HG03139 (cell line): ENCODE results near the gene HPN.
"Not testable (repeated sequence)": the region's sequence is repeated elsewhere in the genome, so short reads cannot be mapped to it uniquely, and the experiment has no call there.

ENCODE experiments used
- ATAC-seq: cut with Tn5 transposase; IDR thresholded peaks from one replicate; pipeline ENCODE4 v1.9.1; 2021; ENCODE audit not compliant: unreplicated experiment

Gene HPN

DNA sequence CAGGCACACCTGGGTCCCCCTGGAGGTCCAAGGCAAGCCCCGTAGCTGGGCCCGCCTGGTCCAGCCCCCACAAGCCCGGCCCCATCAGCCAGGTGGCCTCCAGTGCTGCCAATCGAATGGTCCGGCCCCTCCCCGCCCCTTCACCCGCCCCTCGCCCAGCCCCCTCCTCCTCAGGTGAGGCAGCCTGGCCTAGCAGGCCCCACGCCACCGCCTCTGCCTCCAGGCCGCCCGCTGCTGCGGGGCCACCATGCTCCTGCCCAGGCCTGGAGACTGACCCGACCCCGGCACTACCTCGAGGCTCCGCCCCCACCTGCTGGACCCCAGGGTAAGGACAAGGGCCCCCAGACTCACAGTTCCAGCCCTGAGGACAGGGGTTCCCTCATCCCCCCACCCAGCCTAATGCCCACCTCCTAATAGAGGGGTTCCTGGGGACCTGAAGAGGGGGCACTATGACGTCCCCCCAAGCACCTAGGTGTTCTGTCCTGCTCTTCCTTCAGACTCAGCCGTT, at the start of gene HPN:
HPN (plus strand) TSS at position 174 of the 508 bp plus-strand sequence. CDS start 786 bp downstream, outside the sequence.
- ATAC-seq: no peak

- ATAC-seq: not testable (repeated sequence)
These were observed 48.9 kb upstream of the HPN start for GRCh38 chr19:34992582-34992981.

DNA sequence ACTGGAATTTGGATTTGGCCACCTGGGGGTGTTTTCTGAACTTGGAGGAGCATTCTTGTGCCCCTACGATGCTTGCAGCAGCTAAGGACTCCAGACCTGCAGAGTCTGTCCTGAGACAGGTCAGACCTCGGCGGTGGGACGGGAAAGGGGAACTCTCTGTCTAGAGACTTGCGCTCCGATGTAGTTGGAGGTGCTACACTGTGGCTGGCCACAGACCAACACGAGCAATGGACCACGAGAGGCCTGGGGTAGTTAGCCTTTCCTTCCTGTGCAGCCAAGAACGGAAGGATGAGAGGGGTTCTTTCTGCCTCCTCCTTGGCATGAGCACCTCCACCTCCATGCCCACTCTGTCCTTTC, 47.3 kb upstream of the HPN start:
- ATAC-seq: no peak

GRCh38 chr19:34994643-34995541, 46.6 kb upstream of the HPN start:
- ATAC-seq: no peak

GRCh38 chr19:34995551-34995950, 46.0 kb upstream of the HPN start:
- ATAC-seq: no peak

DNA sequence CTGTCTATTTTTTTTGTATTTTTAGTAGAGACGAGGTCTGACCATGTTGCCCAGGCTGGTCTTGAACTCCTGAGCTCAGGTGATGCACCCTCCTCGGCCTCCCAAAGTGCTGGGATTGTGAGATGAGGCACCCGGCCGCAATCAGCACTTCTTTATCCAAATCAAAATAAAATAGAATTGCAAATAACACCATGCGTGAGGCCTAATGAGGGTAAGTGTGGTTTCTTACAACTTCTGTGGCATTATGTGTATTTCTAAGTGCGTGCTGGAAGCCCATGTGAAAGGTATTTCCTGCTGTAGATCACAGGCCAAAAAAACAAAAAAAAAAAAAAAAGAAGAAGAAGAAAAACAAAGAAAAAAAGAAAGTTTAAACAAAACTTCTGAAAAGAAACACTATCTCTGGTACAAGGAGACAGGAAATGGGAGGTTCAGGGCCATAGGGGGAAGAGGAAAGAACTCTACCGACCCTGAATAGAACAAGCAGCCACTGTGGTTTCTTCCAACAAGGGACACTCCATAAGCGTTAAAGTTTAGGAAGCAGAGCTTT, 44.4 kb upstream of the HPN start:
- ATAC-seq: no peak

DNA sequence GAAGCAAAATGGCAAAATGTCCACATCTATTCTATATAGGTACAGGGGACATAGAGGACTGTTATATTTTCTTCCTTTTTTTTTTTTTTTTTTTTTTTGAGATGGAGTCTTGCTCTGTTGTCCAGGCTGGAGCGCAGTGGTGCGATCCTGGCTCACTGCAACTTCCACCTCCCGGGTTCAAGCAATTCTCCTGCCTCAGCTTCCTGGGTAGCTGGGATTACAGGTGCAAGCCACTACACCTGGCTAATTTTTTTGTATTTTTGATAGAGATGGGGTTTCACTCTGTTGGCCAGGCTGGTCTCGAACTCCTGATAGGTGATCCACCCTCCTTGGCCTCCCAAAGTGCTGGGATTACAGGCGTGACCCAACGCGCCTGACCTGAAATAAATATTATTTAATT, 43.3 kb upstream of the HPN start:
- ATAC-seq: not testable (repeated sequence)

- no peak for ATAC-seq
These were observed 42.6 kb upstream of the HPN start for GRCh38 chr19:34998777-34999497.

DNA sequence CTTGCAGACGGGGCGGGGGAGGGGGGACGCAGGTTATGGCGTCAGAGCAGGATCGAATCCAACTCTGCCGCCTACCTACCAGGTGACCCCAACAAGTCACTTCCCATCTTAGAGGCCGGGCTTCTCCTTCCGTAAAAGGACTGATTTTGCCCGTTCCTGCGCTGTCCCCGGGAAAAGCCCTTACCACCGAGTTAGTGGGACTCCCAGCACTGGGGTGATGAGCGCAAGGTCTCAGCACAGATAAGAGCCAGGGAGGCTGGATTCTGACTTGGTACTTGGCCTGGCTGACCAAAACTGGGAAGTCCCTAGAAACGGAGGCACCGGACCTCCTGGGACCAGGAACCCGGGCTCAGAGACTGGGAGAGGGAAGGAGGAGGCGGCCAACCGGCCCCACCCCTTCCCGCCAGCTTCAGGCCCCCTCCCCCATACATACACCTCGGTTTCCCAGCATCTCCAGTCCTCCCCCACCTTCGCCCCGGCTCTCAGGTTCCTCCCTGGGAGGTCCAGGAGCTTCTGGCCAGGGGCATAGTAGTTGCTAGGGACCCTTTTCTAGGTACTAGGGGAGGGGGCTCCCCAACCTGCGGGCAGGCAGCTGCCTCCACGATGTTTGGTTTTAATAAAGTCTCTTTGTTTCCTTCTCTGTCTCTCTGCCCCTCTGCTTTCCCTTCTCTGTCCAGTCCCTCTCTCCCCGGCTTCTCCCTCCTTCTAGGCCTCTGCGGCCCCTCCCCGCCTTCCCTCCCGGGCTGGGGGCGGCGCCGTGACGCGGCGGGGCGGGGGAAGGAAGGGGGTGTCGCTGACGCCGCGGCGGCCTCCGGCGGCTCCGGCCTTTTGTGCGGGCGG, 41.8 kb upstream of the HPN start, which contains the start of gene GRAMD1A:
GRAMD1A (plus strand) TSS at position 826 of the 840 bp plus-strand sequence. CDS start 156 bp downstream, outside the sequence.
- peak; percentile 49 for ATAC-seq

GRCh38 chr19:35000338-35000646, 41.2 kb upstream of the HPN start:
- ATAC-seq: no peak

GRCh38 chr19:35000647-35001501, 40.6 kb upstream of the HPN start:
- ATAC-seq: no peak

- ATAC-seq: no peak
These were observed 39.4 kb upstream of the HPN start for GRCh38 chr19:35002037-35002535.

- ATAC-seq: no peak
These were observed 36.8 kb upstream of the HPN start for GRCh38 chr19:35004517-35005255.

GRCh38 chr19:35005256-35005977, 36.1 kb upstream of the HPN start:
- ATAC-seq: no peak

DNA sequence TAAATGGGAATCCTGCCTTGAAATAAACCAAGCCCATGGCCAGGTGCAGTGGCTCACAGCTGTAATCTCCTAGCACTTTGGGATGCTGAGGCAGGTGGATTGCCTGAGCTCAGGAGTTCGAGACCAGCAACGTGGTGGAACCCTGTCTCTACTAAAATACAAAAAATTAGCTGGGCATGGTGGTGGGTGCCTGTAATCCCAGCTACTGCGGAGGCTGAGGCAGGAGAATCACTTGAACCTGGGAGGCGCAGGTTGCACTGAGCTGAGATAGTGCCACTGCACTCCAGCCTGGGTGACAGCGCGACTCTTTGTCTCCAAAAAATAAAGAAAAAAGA, 35.5 kb upstream of the HPN start:
- not testable (repeated sequence) for ATAC-seq

- ATAC-seq: no peak
These were observed 35.1 kb upstream of the HPN start for GRCh38 chr19:35006342-35006998.

DNA sequence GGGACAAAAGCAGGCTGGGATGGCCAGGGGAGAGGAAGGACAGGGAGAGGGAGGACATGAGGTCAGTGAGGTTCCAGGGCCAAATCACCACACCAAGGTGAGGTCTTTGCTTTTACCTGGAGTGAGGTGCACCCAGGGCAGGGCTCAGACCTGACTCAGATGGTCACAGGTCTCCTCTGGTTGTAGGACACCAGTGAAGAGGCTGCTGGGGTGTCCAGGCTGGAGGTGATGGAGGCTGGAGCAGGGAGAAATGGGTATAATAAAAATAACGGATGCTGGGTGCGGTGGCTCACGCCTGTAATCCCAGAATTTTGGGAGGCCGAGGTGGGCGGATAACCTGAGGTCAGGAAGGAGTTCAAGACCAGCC, 34.5 kb upstream of the HPN start:
- no peak for ATAC-seq

- not testable (repeated sequence) for ATAC-seq
These were observed 34.1 kb upstream of the HPN start for GRCh38 chr19:35007427-35007826.
